ENCODE measurements around the gene EPOP. TPM values are rescaled to one million over a fixed set of nuclear protein-coding genes. Genes with fewer than 3 reads are reported as not detected.
A peak's percentile ranks its signal among the peaks of the same experiment; 100 is the strongest.

Gene EPOP
- total and polyA plus RNA-seq, 2 of the 8 experiments (the other 6 are each of a cell fraction or from before 2014, with no cell fraction given): 1.5 to 3.3 TPM

DNA sequence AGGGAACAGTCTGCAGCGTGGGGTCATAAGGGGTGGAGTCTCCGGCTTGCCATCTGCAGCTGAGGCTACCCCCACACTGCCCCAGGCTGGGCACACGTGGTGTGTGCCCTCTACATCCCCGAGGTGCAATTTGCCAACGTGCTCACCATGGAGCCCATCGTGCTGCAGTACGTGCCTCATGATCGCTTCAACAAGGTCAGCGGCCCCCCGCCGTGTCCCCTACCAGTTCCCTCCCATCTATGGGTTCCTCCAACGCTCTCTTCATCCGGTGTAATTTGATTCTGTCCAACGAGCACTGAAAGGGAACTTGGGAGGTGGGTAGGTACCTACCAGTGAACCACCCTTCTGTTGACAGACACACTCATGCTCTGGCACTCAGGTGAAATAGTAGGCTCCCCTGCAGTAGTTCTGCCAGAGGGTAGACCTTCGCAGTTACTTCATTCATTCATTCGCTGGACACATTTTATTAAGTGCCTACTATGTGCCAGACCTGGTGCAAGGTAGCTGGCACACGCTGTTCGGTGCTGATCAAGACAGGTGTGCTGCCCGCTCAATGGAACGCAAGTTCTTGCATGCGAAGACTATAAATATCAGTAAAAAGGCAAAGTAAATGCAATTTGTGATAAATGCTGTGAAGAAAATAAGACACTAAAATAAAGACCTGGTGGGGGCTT lies 33.1 kb upstream of the EPOP start:
- CTCF ChIA-PET (ENCODE audit: partially characterized antibody): interaction anchor here (0.7 to 3.4 kb wide), 11 partner anchors 8 to 149 kb away, joined by 3 to 30 read pairs (median 6); no protein-coding TSS in a partner anchor
- POLR2A ChIA-PET (ENCODE audit: partially characterized antibody): interaction anchor here (1.1 to 4.5 kb wide), 6 partner anchors 8 to 144 kb away, joined by 3 to 38 read pairs (median 4); partner anchors contain the start of gene PSMB3
- Histone ChIP-seq H3K56ac (replicated peaks; ENCODE audit: insufficient read length, low read depth, low read length) (no peak overlapping the region), H3K79me2 (ENCODE audit: control insufficient read depth in 1 of 2, insufficient read depth in 2 of 2, low read length in 2 of 2) (no peaks in the 10 kb centered on the region), H3K4ac (replicated peaks; ENCODE audit: insufficient read length, low read depth, low read length) (no peak overlapping the region), H2BK120ac (replicated peaks; ENCODE audit: low read depth, low read length) (no peak overlapping the region), H2BK12ac (ENCODE audit: low read depth, low read length) (0 out of 2 replicates have a peak overlapping the region, but pooled peaks have one; percentile 90), H3K36me3 (ENCODE audit: control insufficient read depth in 2 of 4, insufficient read depth in 4 of 4, low read length in 3 of 4) (no peaks in the 10 kb centered on the region), H3K9ac (replicated peaks in 1 of 4; ENCODE audit: extremely low read depth in 1 of 4, low read depth in 3 of 4, low read length in 3 of 4) (no peak overlapping the region), H3K79me1 (ENCODE audit: low read depth, low read length) (no peaks in the 10 kb centered on the region), H3K4me1 (replicated peaks in 1 of 4; ENCODE audit: control insufficient read depth in 3 of 4, insufficient read depth in 4 of 4, low read length in 3 of 4) (peaks cover 7 to 38% (median 27%) of the 10 kb centered on the region in 4 experiments), H4K8ac (ENCODE audit: extremely low read depth, insufficient read depth, low read length) (no peak overlapping the region; the same call in 1 of the 2 replicates), H3K27ac (ENCODE audit: low read depth, low read length) (no peak overlapping the region), H3K4me2 (ENCODE audit: insufficient read depth in 1 of 2, low read depth in 2 of 2, low read length in 2 of 2) (peak overlapping the region; percentile 33 to 81; a peak in 2 of 4 replicates), H2BK5ac (ENCODE audit: low read depth, low read length) (no peak overlapping the region), H3K9me3 (ENCODE audit: insufficient read depth in 2 of 2, low read depth in 1 of 2, low read length in 1 of 2) (no peaks in the 10 kb centered on the region), H2BK15ac (ENCODE audit: low read length) (0 out of 2 replicates have a peak overlapping the region, but pooled peaks have one; percentile 88), H3K18ac (ENCODE audit: extremely low read depth, low read length) (no peak overlapping the region), H3K27me3 (replicated peaks in 1 of 4; ENCODE audit: control insufficient read depth in 3 of 4, extremely low read depth in 1 of 4, insufficient read depth in 3 of 4, low read length in 3 of 4) (peaks cover 8 to 57% (median 39%) of the 10 kb centered on the region in 4 experiments), H2AK5ac (ENCODE audit: low read depth, low read length) (no peak overlapping the region; the same call in 1 of the 2 replicates), H4K20me1 (replicated peaks in 1 of 2; ENCODE audit: control insufficient read depth in 1 of 2, insufficient read depth in 2 of 2, low read length in 2 of 2) (peaks cover 5 to 10% of the 10 kb centered on the region in 2 experiments), H3K23me2 (ENCODE audit: low read depth, low read length) (peaks cover 24% of the 10 kb centered on the region), H3K23ac (ENCODE audit: insufficient read length) (no peak overlapping the region), H4K5ac (ENCODE audit: insufficient read length, low read depth, low read length) (no peak overlapping the region), H2AFZ (ENCODE audit: low read length) (no peak overlapping the region), H3K14ac (ENCODE audit: insufficient read length) (no peak overlapping the region), H4K91ac (replicated peaks; ENCODE audit: insufficient read length, low read length) (no peak overlapping the region), H2BK20ac (ENCODE audit: low read length) (no peak overlapping the region), H3K4me3 (ENCODE audit: extremely low read depth in 1 of 4, insufficient read depth in 2 of 4, low read depth in 3 of 4, low read length in 4 of 4) (peak overlapping the region in 1 of 4 experiments; percentile 1; a peak in 3 of 8 replicates)
- FAIRE-seq: no peak
- 71% methylated on average over 21 of the region's 21 CpGs; no CpG with 5 or more reads in 1 of the 2 experiments for WGBS, 2 experiments (ENCODE audit: extremely low coverage in 1 of 2, insufficient coverage in 1 of 2, insufficient read length in 1 of 2, insufficient replicate concordance in 2 of 2, low coverage in 1 of 2, low lambda C conversion rate in 2 of 2, missing lambda C conversion rate in 1 of 2)
- DNase-seq (ENCODE audit: low read depth in 1 of 2, low spot score in 2 of 2): no peak
- TF ChIP-seq SP2 (IDR thresholded peaks at IDR 0.05; ENCODE audit: low read length) (no peak), FOSL1 (IDR thresholded peaks at IDR 0.05; ENCODE audit: insufficient read depth, low read depth, low read length) (no peak), CHD2 (IDR thresholded peaks at IDR 0.05; ENCODE audit: low read length) (no peak), MAFK (IDR thresholded peaks at IDR 0.05; ENCODE audit: low read depth, low read length) (no peak), TAF7 (optimal IDR thresholded peaks at IDR 0.05; ENCODE audit: borderline replicate concordance, low read depth, low read length) (no peak), KDM1A (IDR thresholded peaks at IDR 0.05; ENCODE audit: borderline replicate concordance, low read length) (no peak), CREB1 (IDR thresholded peaks at IDR 0.05) (no peak), RAD21 (IDR thresholded peaks at IDR 0.05 in 1 of 2, conservative IDR thresholded peaks at IDR 0.05 in 1 of 2; ENCODE audit: low read depth in 2 of 2, low read length in 2 of 2) (no peak), JUN (IDR thresholded peaks at IDR 0.05; ENCODE audit: low read depth, low read length) (no peak), BRCA1 (IDR thresholded peaks at IDR 0.05; ENCODE audit: low read depth, low read length) (no peak)
- TF ChIP-seq, protein P1, sequence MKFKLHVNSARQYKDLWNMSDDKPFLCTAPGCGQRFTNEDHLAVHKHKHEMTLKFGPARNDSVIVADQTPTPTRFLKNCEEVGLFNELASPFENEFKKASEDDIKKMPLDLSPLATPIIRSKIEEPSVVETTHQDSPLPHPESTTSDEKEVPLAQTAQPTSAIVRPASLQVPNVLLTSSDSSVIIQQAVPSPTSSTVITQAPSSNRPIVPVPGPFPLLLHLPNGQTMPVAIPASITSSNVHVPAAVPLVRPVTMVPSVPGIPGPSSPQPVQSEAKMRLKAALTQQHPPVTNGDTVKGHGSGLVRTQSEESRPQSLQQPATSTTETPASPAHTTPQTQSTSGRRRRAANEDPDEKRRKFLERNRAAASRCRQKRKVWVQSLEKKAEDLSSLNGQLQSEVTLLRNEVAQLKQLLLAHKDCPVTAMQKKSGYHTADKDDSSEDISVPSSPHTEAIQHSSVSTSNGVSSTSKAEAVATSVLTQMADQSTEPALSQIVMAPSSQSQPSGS (IDR thresholded peaks at IDR 0.05; ENCODE audit: low read length): no peak
